OCI-LY7 (cell line): ENCODE results near the gene ANKRD53. TPM values are rescaled to one million over a fixed set of nuclear protein-coding genes. Genes with fewer than 3 reads are reported as not detected.

Experiments
- BruUV-seq: library from RNA; stranded (reverse); fragments of 400-500 nt; replicated peaks from 2 replicates; lab custom pipeline; 2021; lab: Mats Ljungman, UMichigan
- CTCF ChIA-PET: fragments of 300-600 bp; sonication (Branson Sonifier 250); formaldehyde crosslinking; loops from one replicate; lab custom pipeline; 2022; ENCODE audit warnings: antibody characterized with exemption; ENCODE audit not compliant: unreplicated experiment; lab: Charles Lee
- POLR2A ChIA-PET: fragments of 300-600 bp; sonication (Branson Sonifier 250); formaldehyde crosslinking; loops from one replicate; lab custom pipeline; 2022; ENCODE audit warnings: antibody characterized with exemption; lab: Charles Lee
- DNase-seq: peaks from one replicate; pipeline ENCODE4 v3.0.0-alpha.2; 2015; ENCODE audit warnings: low spot score
- H2AFZ ChIP-seq: fragments of 200-600 bp; sonication (generic), shearing (Covaris generic); 2 replicates; pipeline ENCODE4 v1.6.1; 2014; ENCODE audit warnings: mild to moderate bottlenecking, antibody characterized with exemption, low read length, moderate library complexity
- H3K27ac ChIP-seq: fragments of 200-600 bp; sonication (generic); 2 replicates; pipeline ENCODE4 v1.5.1; 2014; ENCODE audit warnings: mixed run types, low read depth, mild to moderate bottlenecking, moderate library complexity, low read length, inconsistent platforms; ENCODE audit not compliant: poor library complexity, severe bottlenecking
- H3K36me3 ChIP-seq: fragments of 200-600 bp; sonication (generic); 2 replicates; pipeline ENCODE4 v1.6.1; 2014; ENCODE audit warnings: mild to moderate bottlenecking, antibody characterized with exemption, low read length, moderate library complexity, mixed read lengths; ENCODE audit not compliant: insufficient read depth
- H3K4me1 ChIP-seq: fragments of 200-600 bp; sonication (generic); 2 replicates; pipeline ENCODE4 v1.5.1; 2014; ENCODE audit warnings: mild to moderate bottlenecking, low read length; ENCODE audit not compliant: insufficient read depth, poor library complexity, severe bottlenecking
- H3K4me2 ChIP-seq: fragments of 200-600 bp; sonication (generic); 2 replicates; pipeline ENCODE4 v1.6.1; 2014; ENCODE audit warnings: mild to moderate bottlenecking, low read length
- H3K4me3 ChIP-seq: fragments of 200-600 bp; sonication (generic); 2 replicates; pipeline ENCODE4 v1.5.1; 2014; ENCODE audit warnings: mild to moderate bottlenecking, low read depth, low read length; ENCODE audit not compliant: poor library complexity, severe bottlenecking
- H3K79me2 ChIP-seq: fragments of 200-600 bp; sonication (generic); 2 replicates; pipeline ENCODE4 v1.6.1; 2016; ENCODE audit warnings: low read depth, mild to moderate bottlenecking, low read length, moderate library complexity, mixed read lengths; ENCODE audit not compliant: insufficient read depth
- H3K9me2 ChIP-seq: fragments of 200-600 bp; sonication (generic); 2 replicates; pipeline ENCODE4 v1.6.1; 2016; ENCODE audit warnings: mild to moderate bottlenecking, low read length, mixed read lengths; ENCODE audit not compliant: insufficient read depth
- H3K9me3 ChIP-seq: fragments of 200-600 bp; sonication (generic); 2 replicates; pipeline ENCODE4 v1.6.1; 2014; ENCODE audit warnings: mild to moderate bottlenecking, mixed run types, low read length, mixed read lengths
- H4K20me1 ChIP-seq: fragments of 200-600 bp; sonication (generic); 2 replicates; pipeline ENCODE4 v1.6.1; 2014; ENCODE audit warnings: mild to moderate bottlenecking, antibody characterized with exemption, low read length, moderate library complexity, mixed read lengths; ENCODE audit not compliant: insufficient read depth
- EZH2phosphoT487 ChIP-seq: fragments of 200-600 bp; sonication (generic); IDR thresholded peaks from 2 replicates; pipeline ENCODE4 v1.6.1; 2018; ENCODE audit warnings: low read depth, borderline replicate concordance, mild to moderate bottlenecking, mixed run types, antibody characterized with exemption, low read length, moderate library complexity, mixed read lengths
- intact Hi-C: fragments of 100-400 bp; cut with micrococcal nuclease; formaldehyde crosslinking; loops from one replicate; pipeline ENCODE4 v1.10.0; 2022; ENCODE audit not compliant: unreplicated experiment
- total RNA-seq, 2 experiments: library from RNA; depleted of rRNA in 1 of 2; stranded (reverse); fragments of >200 nt in 1 of 2; shearing (Covaris generic) in 1 of 2; gene quantifications; 2 replicates each; pipeline ENCODE4 v1.2.3, GENCODE V29; 2014 to 2022
- TF ChIP-seq, protein P1 (sequence below): fragments of 200-600 bp; sonication (generic); conservative IDR thresholded peaks from 2 replicates; pipeline ENCODE4 v1.5.1; 2014; ENCODE audit warnings: mild to moderate bottlenecking, antibody characterized with exemption, low read length, moderate library complexity, mixed read lengths

The ANKRD53 gene
- total RNA-seq, 2 experiments from 2014 or later, result not detected

- intact Hi-C loops, result no loop called here
- H3K4me1 ChIP-seq, result peaks cover 7% of the 10 kb centered on the region
- no peaks in the 10 kb centered on the region for H3K9me3 ChIP-seq
- H3K4me3 ChIP-seq, result no peak overlapping the region
- POLR2A ChIA-PET, result interaction anchor here (0.5 kb wide), 1 partner anchor 107 kb away, joined by 3 read pairs; no protein-coding TSS in a partner anchor
- H3K9me2 ChIP-seq, result no peaks in the 10 kb centered on the region
- no peaks in the 10 kb centered on the region for H4K20me1 ChIP-seq
- CTCF ChIA-PET, result no interaction called here
- TF ChIP-seq, protein P1, sequence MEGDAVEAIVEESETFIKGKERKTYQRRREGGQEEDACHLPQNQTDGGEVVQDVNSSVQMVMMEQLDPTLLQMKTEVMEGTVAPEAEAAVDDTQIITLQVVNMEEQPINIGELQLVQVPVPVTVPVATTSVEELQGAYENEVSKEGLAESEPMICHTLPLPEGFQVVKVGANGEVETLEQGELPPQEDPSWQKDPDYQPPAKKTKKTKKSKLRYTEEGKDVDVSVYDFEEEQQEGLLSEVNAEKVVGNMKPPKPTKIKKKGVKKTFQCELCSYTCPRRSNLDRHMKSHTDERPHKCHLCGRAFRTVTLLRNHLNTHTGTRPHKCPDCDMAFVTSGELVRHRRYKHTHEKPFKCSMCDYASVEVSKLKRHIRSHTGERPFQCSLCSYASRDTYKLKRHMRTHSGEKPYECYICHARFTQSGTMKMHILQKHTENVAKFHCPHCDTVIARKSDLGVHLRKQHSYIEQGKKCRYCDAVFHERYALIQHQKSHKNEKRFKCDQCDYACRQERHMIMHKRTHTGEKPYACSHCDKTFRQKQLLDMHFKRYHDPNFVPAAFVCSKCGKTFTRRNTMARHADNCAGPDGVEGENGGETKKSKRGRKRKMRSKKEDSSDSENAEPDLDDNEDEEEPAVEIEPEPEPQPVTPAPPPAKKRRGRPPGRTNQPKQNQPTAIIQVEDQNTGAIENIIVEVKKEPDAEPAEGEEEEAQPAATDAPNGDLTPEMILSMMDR, result no peak
- no peak for TF ChIP-seq EZH2phosphoT487
- no peak overlapping the region for H2AFZ ChIP-seq
- DNase-seq, result no peak
- H3K36me3 ChIP-seq, result no peaks in the 10 kb centered on the region
- H3K27ac ChIP-seq, result no peak overlapping the region
- no peaks in the 10 kb centered on the region for H3K79me2 ChIP-seq
- H3K4me2 ChIP-seq, result no peak overlapping the region
- BruUV-seq, result no TSS peak
Observed at GRCh38 chr2:70931376-70932000, 46.9 kb upstream of the ANKRD53 start.

- ChIA-PET CTCF (no interaction called here), POLR2A (interaction anchor here (0.9 kb wide), 1 partner anchor 10 kb away, joined by 3 read pairs; no protein-coding TSS in a partner anchor)
- Histone ChIP-seq H3K79me2 (no peaks in the 10 kb centered on the region), H3K4me3 (no peak overlapping the region), H4K20me1 (no peaks in the 10 kb centered on the region), H3K4me1 (peaks cover 7% of the 10 kb centered on the region), H3K9me3 (no peaks in the 10 kb centered on the region), H2AFZ (no peak overlapping the region), H3K36me3 (no peaks in the 10 kb centered on the region), H3K9me2 (no peaks in the 10 kb centered on the region), H3K4me2 (no peak overlapping the region), H3K27ac (no peak overlapping the region)
- TF ChIP-seq, protein P1, result no peak
- no peak for TF ChIP-seq EZH2phosphoT487
- no peak for DNase-seq
- no TSS peak for BruUV-seq
- intact Hi-C loops, result no loop called here
Observed at GRCh38 chr2:70932631-70933230, 45.7 kb upstream of the ANKRD53 start.

DNA sequence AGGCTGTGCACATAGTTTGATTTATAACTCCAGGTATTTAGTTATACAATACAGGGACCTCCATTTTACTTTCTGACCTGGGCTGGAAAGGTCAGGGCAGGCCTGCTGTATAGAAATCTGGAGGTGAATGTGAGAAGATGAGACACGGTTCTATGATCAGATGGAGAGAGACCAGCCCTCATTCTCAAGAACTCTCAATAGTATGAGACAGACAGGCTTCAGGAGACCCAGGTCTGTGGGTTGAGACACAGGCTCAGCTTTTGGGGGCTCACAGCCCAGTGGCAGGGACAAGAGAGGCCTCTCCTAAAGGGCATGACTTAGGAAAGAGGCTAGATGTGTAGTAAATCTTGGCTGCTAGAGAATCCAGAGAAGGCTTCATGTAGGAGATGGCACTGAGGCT, 43.4 kb upstream of the ANKRD53 start:
- POLR2A ChIA-PET, result no interaction called here
- no TSS peak for BruUV-seq
- no peak for DNase-seq
- Histone ChIP-seq H3K4me3 (no peak overlapping the region), H3K9me2 (no peaks in the 10 kb centered on the region), H4K20me1 (no peaks in the 10 kb centered on the region), H2AFZ (no peak overlapping the region), H3K27ac (no peak overlapping the region), H3K4me1 (peaks cover 7% of the 10 kb centered on the region), H3K36me3 (no peaks in the 10 kb centered on the region), H3K79me2 (no peaks in the 10 kb centered on the region), H3K4me2 (no peak overlapping the region), H3K9me3 (no peaks in the 10 kb centered on the region)
- CTCF ChIA-PET, result no interaction called here
- TF ChIP-seq, protein P1, result no peak
- no peak for TF ChIP-seq EZH2phosphoT487
- intact Hi-C loops, result no loop called here
